OCI-LY7 (cell line): ENCODE measurements around the gene TBX20.

ENCODE experiments used
- CTCF ChIP-seq: fragments of 200-600 bp; sonication (generic); conservative IDR thresholded peaks from 2 replicates; pipeline ENCODE4 v1.5.1; 2014; ENCODE audit warnings: mild to moderate bottlenecking, antibody characterized with exemption, low read length, moderate library complexity, mixed read lengths
- EZH2phosphoT487 ChIP-seq: fragments of 200-600 bp; sonication (generic); IDR thresholded peaks from 2 replicates; pipeline ENCODE4 v1.6.1; 2018; ENCODE audit warnings: low read depth, borderline replicate concordance, mild to moderate bottlenecking, mixed run types, antibody characterized with exemption, low read length, moderate library complexity, mixed read lengths

- TF ChIP-seq CTCF (no peak), EZH2phosphoT487 (no peak)
These were observed at the start of gene TBX20 for GRCh38 chr7:35253710-35254495.
